ENCODE data around the gene EDEM2. TPM values are rescaled to one million over a fixed set of nuclear protein-coding genes. Genes with fewer than 3 reads are reported as not detected.

The EDEM2 gene
- total and polyA plus RNA-seq, 2 of the 4 experiments (the other 2 are of a cell fraction) = 19.0 to 27.4 TPM

DNA sequence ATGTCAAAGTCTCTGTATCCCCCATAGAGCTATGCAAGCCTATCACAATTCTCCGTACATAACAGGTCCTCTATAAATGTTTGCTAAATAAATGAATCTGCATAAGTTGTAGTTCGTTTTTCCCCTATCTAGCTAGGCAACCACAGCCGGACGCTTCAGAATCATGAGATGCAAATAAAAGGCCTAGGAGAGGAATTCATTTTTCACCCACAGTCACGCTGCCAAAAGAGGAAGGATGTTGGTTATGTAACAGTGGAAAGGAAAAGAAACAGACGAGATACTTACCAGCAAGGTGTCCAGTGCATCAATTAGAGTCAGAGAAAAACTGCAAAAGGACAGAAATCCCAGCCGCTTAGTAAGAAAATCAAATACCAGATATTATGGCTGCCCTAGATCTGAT lies 2.4 kb downstream of the EDEM2 start:
- peaks cover 12% of the 10 kb centered on the region for H3K36me3 ChIP-seq (ENCODE audit: control insufficient read depth, insufficient read depth, low read length)
- H3K4me1 ChIP-seq (ENCODE audit: control insufficient read depth, insufficient read depth, low read length) = peaks cover 5% of the 10 kb centered on the region; the same call in 1 of the 2 replicates
- no peak overlapping the region for H3K56ac ChIP-seq (ENCODE audit: extremely low read depth, insufficient read depth, low read length)
- H4K8ac ChIP-seq (ENCODE audit: low read depth in 2 of 2, low read length in 2 of 2) = no peak overlapping the region
- no peak overlapping the region for H2BK120ac ChIP-seq (ENCODE audit: low read depth, low read length)
- no peak overlapping the region for H3K9ac ChIP-seq (ENCODE audit: low read depth, low read length)
- no peak overlapping the region for H3K4ac ChIP-seq (ENCODE audit: low read depth, low read length)
- H4K20me1 ChIP-seq (ENCODE audit: insufficient read depth, low read length) = no peaks in the 10 kb centered on the region
- in situ Hi-C loops (cut with MboI; ENCODE audit: low sequenced_read_pairs) = loop anchor here (5.0 to 25.0 kb wide), 3 partner anchors 60 to 293 kb away; partner anchors contain the start of gene GDF5
- H2AK5ac ChIP-seq (ENCODE audit: low read depth, low read length) = no peak overlapping the region
- H4K91ac ChIP-seq (ENCODE audit: insufficient read depth, low read depth, low read length) = no peak overlapping the region
- peaks cover 4 to 10% of the 10 kb centered on the region in 2 experiments for H3K79me1 ChIP-seq (ENCODE audit: low read depth in 1 of 2, low read length in 2 of 2)
- intact Hi-C loops (cut with micrococcal nuclease) = loop anchor here (1.0 to 2.0 kb wide), 5 partner anchors 48 to 302 kb away; partner anchors contain the start of gene GDF5
- no peak overlapping the region for H3K23ac ChIP-seq (ENCODE audit: low read depth, low read length)
- DNase-seq (no peak), ATAC-seq (ENCODE audit: low read depth) (no peak)
- BruUV-seq (replicated peaks) = no TSS peak
- H3K4me3 ChIP-seq (ENCODE audit: insufficient read depth, low read depth, low read length) = no peak overlapping the region
- H3K4me2 ChIP-seq (ENCODE audit: low read depth, low read length) = no peak overlapping the region
- H2BK5ac ChIP-seq (ENCODE audit: low read depth, low read length, poor library complexity, severe bottlenecking) = no peak overlapping the region
- H3K18ac ChIP-seq (ENCODE audit: low read depth, low read length) = no peak overlapping the region
- dilution Hi-C loops (cut with HindIII; ENCODE audit: low sequenced_read_pairs, unreplicated experiment) = no loop called here
- TF ChIP-seq, protein P1, sequence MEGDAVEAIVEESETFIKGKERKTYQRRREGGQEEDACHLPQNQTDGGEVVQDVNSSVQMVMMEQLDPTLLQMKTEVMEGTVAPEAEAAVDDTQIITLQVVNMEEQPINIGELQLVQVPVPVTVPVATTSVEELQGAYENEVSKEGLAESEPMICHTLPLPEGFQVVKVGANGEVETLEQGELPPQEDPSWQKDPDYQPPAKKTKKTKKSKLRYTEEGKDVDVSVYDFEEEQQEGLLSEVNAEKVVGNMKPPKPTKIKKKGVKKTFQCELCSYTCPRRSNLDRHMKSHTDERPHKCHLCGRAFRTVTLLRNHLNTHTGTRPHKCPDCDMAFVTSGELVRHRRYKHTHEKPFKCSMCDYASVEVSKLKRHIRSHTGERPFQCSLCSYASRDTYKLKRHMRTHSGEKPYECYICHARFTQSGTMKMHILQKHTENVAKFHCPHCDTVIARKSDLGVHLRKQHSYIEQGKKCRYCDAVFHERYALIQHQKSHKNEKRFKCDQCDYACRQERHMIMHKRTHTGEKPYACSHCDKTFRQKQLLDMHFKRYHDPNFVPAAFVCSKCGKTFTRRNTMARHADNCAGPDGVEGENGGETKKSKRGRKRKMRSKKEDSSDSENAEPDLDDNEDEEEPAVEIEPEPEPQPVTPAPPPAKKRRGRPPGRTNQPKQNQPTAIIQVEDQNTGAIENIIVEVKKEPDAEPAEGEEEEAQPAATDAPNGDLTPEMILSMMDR (conservative IDR thresholded peaks at IDR 0.05; ENCODE audit: low read depth, low read length) = no peak
- no peak for TF ChIP-seq MAZ (IDR thresholded peaks at IDR 0.05; ENCODE audit: borderline replicate concordance, low read depth, low read length)
- no peak for TF ChIP-seq MXI1 (IDR thresholded peaks at IDR 0.05; ENCODE audit: borderline replicate concordance, low read depth, low read length)
- TF ChIP-seq, protein P2, sequence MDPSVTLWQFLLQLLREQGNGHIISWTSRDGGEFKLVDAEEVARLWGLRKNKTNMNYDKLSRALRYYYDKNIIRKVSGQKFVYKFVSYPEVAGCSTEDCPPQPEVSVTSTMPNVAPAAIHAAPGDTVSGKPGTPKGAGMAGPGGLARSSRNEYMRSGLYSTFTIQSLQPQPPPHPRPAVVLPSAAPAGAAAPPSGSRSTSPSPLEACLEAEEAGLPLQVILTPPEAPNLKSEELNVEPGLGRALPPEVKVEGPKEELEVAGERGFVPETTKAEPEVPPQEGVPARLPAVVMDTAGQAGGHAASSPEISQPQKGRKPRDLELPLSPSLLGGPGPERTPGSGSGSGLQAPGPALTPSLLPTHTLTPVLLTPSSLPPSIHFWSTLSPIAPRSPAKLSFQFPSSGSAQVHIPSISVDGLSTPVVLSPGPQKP (IDR thresholded peaks at IDR 0.05; ENCODE audit: borderline replicate concordance, low read depth, low read length) = no peak
- no peak for TF ChIP-seq POLR2A (IDR thresholded peaks at IDR 0.05; ENCODE audit: low read depth, low read length)
- TF ChIP-seq RAD21 (IDR thresholded peaks at IDR 0.05; ENCODE audit: low read length) = no peak
- TF ChIP-seq NFE2L2 (IDR thresholded peaks at IDR 0.05; ENCODE audit: low read depth, low read length) = no peak
- no peak for TF ChIP-seq RCOR1 (IDR thresholded peaks at IDR 0.05; ENCODE audit: insufficient replicate concordance, low read length)
- TF ChIP-seq RFX5 (IDR thresholded peaks at IDR 0.05; ENCODE audit: low read depth, low read length) = no peak
- TF ChIP-seq BHLHE40 (IDR thresholded peaks at IDR 0.05; ENCODE audit: low read depth, low read length) = no peak
- TF ChIP-seq SMC3 (IDR thresholded peaks at IDR 0.05; ENCODE audit: low read depth, low read length) = no peak
- TF ChIP-seq FOS (IDR thresholded peaks at IDR 0.05; ENCODE audit: low read depth, low read length) = no peak
- TF ChIP-seq CEBPB (IDR thresholded peaks at IDR 0.05; ENCODE audit: low read depth, low read length) = no peak
- TF ChIP-seq, protein P3, sequence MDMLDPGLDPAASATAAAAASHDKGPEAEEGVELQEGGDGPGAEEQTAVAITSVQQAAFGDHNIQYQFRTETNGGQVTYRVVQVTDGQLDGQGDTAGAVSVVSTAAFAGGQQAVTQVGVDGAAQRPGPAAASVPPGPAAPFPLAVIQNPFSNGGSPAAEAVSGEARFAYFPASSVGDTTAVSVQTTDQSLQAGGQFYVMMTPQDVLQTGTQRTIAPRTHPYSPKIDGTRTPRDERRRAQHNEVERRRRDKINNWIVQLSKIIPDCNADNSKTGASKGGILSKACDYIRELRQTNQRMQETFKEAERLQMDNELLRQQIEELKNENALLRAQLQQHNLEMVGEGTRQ (IDR thresholded peaks at IDR 0.05; ENCODE audit: low read depth, low read length) = no peak
- TF ChIP-seq CHD1 (IDR thresholded peaks at IDR 0.05; ENCODE audit: low read depth, low read length) = no peak
- no peak for TF ChIP-seq MAFK (IDR thresholded peaks at IDR 0.05; ENCODE audit: low read depth, low read length)
- H3K27me3 ChIP-seq (ENCODE audit: control insufficient read depth, insufficient read depth, low read length) = no peaks in the 10 kb centered on the region
- no peak overlapping the region for H2BK20ac ChIP-seq (ENCODE audit: low read depth, low read length)
- no peaks in the 10 kb centered on the region for H3K9me3 ChIP-seq (ENCODE audit: control insufficient read depth, insufficient read depth, low read length)
- ChIA-PET POLR2A (ENCODE audit: unreplicated experiment) (interaction anchor here (0.6 kb wide), 1 partner anchor 125 kb away, joined by 3 read pairs; no protein-coding TSS in a partner anchor), CTCF (interaction anchor here (0.6 to 3.5 kb wide), 11 partner anchors 10 to 163 kb away, joined by 3 to 26 read pairs (median 4); no protein-coding TSS in a partner anchor)
- H2AK9ac ChIP-seq (replicated peaks; ENCODE audit: low read depth, low read length, poor library complexity) = no peak overlapping the region
- no peak overlapping the region for H4K5ac ChIP-seq (ENCODE audit: low read depth, low read length)
- no peaks in the 10 kb centered on the region for H3K9me1 ChIP-seq (ENCODE audit: insufficient read depth, low read length)
- no peak overlapping the region for H2BK15ac ChIP-seq (ENCODE audit: low read depth, low read length)
- no peak overlapping the region for H3K14ac ChIP-seq (replicated peaks; ENCODE audit: low read depth, low read length)
- WGBS, 2 experiments (ENCODE audit: extremely low coverage in 2 of 2, insufficient read length in 1 of 2) = 20% methylated on average over 1 of the region's 7 CpGs; no CpG with 5 or more reads in 1 of the 2 experiments
- no peak overlapping the region for H2AFZ ChIP-seq (replicated peaks; ENCODE audit: low read length, poor library complexity)
- H3K27ac ChIP-seq (ENCODE audit: insufficient read depth, low read length) = no peak overlapping the region

All from IMR-90 (cell line).